Posterior cingulate gyrus (tissue), 11 donors: ENCODE measurements around the gene NRCAM.
A peak's percentile ranks its signal among the peaks of the same experiment; 100 is the strongest.

Source experiments
- DNase-seq, 10 donors: peaks; one replicate each; pipeline versions ENCODE4 v3.0.0 to v3.0.0-alpha.2; 2020 to 2021; ENCODE audit warnings: mixed read lengths in 3 of 10
- intact Hi-C: fragments of 100-400 bp; cut with DNase I; formaldehyde crosslinking; loops from one replicate; pipeline ENCODE4 v1.15.1; 2023

NRCAM gene

DNA sequence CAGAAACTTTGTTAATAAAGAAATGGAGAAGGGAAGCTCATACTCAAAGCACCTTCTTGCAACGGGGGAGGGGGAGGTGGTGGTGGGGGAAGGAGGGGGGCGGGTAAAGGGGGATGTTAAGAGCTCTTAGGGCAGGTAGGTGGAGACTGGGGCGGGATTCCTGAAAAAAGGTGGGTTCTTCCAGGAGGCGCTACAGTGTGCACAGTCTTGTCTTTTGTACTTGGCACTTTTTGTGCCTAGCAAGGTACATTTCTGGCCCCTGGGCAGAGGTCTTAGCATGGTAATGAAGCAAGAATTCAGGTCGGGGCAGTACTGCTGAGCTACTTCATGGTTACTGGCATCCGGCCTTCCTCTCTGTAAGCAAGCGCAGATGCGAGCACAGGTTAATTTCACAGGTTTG, 310.8 kb downstream of the NRCAM start:
- peak in 1 of 10 donors; percentile 47 for DNase-seq
- intact Hi-C loops = loop anchor here (5.0 to 10.0 kb wide), 2 partner anchors 38 to 401 kb away; partner anchors contain the start of gene CBLL1

DNA sequence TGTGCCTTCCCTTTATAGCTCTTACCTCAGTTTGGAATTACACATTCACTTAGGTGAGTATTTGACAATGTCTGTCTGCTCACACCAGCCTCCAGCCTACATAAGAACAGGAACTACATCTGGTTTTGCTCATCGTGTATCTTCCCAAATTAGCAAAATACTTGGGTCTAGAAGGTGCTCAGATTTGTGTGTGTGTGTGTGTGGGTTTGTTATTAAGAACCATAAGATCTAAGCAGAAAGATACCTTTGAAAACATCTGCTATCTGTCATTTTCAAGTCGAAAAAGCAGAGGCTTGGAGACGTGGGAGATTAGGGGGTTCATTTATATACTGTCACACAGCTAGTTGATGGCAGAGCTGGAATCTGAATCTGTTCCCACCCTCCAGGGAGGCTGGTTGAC, 311.3 kb downstream of the NRCAM start:
- intact Hi-C loops = loop anchor here (5.0 to 10.0 kb wide), 2 partner anchors 38 to 400 kb away; partner anchors contain the start of gene CBLL1
- no peak for DNase-seq

DNA sequence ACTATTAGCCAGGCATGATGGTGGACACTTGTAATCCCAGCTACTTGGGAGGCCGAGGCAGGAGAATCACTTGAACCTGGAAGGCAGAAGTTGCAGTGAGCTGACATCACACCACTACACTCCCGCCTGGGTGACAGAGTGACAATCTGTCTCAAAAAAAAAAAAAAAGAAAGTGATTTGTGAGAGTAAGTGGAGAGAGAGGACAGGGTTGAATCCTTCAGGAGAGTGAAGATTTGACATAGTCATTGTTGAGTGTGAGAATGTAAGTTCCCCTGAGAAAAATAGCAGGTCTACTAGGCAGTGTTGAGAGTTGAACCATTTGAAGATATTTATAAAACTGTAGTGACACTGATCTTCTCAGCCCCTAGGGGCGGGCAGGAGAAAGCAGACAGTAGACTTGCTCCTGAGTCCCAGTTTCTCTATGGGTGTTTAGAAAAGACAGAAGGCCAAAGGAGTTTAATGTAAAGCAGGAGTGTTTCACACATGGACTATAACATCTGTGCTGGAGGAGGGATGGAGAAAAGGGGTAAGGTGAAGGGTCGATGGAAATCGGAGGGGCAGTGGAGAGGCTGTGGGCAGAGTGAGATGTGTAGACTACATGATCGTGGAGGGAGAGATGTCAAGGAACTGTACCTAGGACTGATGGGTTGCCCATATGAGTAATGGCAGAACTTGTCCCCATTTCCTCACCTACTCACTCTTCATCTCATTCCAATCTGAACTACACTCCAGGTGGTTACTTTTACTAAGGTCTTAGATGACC, 312.4 kb downstream of the NRCAM start:
- intact Hi-C loops = loop anchor here (10.0 kb wide), 1 partner anchor 399 kb away; the partner anchor contains the start of gene CBLL1
- DNase-seq = no peak

DNA sequence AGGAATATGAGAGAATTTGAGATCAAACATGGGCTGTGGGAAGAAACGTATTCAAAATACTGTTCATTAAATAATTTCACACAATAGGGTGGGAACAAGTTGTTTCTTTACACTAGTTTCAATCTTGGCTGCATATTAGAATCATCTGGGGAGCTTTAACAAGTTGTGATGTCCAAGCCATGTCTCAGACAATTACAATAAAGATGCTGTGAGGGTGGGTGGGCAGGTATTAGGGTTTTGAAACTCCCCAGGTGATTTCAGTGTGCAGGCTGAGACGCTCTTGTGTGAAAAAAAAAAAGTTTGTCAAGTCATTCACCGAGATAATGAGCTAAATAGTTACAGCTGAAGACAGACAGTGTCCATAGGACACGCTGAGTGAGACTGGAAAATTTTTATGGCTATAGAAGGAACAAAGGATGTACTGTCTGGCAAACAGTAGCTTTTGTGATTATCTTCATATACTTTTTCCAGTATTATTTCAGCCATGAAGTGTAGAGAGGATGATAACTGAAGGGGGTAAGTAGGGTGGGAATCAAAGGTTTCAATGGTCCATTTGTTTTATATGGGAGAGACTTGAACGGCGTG, 313.5 kb downstream of the NRCAM start:
- intact Hi-C loops = loop anchor here (10.0 kb wide), 1 partner anchor 398 kb away; the partner anchor contains the start of gene CBLL1
- no peak for DNase-seq

DNA sequence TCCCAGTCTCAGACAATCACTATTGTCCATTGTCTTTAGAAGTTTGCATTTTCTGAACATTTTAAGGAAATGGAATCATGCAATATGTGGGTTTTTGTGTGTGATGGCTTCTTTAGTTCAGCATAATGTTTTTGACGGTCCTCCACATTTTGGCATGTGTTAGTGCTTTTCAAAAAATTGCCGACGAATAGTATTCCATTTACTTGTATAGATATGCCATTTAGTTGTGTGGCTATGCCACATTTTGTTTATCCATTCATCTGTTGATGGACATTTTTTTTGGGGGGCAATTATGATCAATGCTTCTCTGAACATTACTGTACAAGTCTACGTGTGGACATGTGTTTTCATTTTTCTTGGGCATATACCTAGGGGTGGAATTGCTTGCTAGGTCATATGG, 314.1 kb downstream of the NRCAM start:
- DNase-seq = no peak
- intact Hi-C loops = loop anchor here (10.0 kb wide), 1 partner anchor 397 kb away; the partner anchor contains the start of gene CBLL1

DNA sequence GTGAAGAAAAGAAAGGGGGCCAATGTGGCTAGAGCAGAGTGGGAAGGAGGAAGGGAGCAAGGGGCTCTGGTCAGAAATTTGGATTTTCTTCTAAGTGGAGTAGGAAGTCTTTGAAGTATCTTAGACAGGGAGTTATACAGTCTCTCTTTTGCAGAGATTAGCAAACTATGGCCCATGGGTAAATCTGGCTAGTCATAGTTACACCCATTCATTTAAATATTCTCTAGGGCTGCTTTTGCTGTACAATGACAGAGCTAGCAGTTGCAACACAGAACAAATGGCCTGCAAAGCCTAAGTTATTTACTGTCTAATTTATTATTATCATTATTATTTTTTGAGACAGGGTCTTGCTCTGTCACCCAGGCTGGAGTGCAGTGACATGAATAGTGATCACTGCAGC, 315.6 kb downstream of the NRCAM start:
- no peak for DNase-seq
- intact Hi-C loops = loop anchor here (10.0 kb wide), 1 partner anchor 396 kb away; the partner anchor contains the start of gene CBLL1

DNA sequence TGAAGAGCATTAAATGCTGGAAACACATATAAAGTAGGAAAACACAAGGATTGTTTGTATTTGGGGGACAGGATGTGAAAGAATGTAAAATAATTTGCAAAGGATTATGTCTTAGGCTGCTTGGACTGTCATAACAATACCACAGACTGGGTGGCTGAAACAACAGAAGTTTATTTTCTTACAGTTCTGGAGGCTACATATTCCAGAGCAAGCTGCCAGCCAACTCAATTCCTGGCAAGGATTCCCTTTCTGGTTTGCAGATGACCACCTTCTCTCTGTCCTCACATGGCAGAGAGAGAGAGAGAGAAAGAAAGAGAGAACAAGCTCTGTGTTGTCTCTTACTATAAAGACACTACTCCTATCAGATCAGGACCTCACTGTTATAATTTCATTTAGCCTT, 317.3 kb downstream of the NRCAM start:
- intact Hi-C loops = no loop called here

DNA sequence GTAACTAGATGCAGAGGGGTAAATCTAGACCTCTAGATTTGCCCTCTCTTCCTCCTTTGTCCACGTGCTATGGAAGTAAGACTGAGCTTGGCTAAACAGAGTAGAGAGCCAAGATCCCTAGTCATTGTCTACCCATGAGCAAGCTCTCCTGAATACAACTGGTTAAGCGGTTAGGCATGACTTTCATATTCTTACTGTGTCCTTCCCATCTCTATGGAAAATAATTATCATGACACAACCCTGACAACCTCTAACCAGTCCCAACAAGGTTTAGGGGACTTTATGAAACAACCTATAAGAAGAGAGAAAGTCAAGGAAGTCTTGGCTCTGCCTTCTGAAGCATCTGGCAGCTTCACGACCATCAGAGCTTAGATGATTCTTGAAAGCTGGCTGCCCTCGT, 318.2 kb downstream of the NRCAM start:
- no peak for DNase-seq
- intact Hi-C loops = no loop called here

More for the DNA sequence above, 317.3 kb downstream of the NRCAM start:
- DNase-seq = no peak

DNA sequence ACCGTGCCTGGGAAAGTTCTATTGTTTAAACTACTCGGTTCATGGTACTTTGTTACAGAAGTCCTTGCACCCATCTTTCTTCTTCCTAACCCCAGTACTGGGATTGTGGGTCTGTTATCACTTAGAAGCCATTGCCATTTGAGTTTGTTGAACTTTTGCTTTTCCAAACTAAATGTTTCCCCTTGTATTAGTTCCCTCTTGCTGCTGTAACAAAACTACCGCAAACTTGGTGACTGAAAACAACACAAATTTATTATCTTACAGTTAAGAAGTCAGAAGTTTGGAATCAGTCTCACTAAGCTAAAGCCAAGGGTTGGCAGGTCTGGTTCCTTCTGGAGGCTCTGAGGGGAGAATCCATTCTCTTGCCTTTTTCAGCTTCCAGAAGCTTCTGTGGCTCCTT, 319.2 kb downstream of the NRCAM start:
- intact Hi-C loops = no loop called here

DNA sequence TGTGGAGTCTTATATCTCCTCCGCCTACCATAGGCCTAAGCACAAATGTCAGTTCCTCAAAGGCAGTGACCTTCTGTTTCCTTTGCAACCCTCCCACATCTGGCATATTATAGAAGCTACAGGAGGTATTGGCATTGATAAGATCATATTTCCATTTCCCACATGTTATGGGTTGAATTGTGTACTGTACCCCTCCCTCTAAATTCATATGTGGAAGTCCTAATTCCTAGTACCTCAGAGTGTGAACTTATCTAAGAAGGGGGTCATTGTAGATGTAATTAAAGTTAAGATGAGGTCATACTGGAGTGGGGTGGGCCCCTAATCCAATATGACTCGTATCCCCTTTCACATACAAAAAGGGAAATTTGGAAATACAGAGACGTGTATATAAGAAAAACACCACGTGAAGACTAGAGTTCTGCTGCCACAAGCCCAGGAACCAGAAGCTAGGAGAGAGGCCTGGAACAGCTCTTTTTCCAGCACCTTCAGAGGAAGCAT, 320.0 kb downstream of the NRCAM start:
- intact Hi-C loops = no loop called here
- no peak for DNase-seq

More for the DNA sequence above, 319.2 kb downstream of the NRCAM start:
- no peak for DNase-seq

DNA sequence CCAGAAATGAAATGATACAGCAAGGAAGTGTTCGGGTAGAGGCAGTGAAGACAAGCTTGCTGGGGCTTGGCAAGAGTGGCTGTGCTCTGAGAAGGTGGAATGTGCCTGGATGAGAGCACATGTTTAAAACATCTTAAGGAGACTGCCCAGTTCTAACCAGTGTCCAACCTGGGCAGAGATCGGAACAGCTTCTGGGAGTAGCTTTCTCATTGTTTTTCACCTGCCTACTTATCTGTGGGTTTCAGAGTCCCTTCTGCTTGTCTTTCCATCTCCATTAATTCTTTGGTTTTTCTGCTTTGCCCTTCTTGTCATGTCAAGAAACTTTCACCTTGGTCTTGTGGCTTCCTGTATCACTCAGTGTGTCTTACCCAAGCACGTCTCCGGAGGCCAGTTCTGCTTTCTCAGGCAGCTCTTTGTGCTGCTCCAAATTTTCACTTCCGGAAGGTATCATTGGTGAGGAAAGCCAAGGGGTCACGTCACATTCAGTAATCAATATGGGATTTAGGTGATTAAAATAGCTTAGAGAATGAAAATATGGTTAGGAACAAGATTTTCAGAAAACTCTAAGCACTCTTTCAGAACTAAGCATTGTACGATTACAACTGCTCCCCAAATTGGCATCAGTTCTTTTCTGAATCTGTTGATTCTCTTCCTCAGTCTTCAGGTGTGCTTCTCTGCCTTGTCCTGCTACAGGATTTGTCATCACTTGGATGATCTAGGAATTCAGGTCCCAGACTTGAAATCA, 320.6 kb downstream of the NRCAM start:
- DNase-seq = no peak
- intact Hi-C loops = no loop called here

DNA sequence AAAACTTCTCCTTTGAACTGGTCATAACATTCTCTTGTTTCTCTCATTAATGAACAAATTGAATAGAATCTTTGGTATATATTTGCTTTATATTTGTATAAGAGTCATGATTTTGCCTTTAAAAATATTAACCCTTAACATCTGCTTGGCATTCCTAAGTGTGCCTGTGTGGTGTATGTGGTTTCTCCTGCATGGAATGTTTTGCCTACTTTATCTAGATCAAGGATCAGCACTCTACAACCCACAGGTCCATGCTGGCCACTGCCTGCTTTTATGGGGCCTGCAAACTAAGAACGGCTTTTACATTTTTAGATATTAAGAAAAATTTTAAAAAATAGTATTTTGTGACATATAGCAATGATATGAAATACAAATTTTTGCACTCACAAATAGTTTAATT, 321.8 kb downstream of the NRCAM start:
- intact Hi-C loops = no loop called here
- no peak for DNase-seq

DNA sequence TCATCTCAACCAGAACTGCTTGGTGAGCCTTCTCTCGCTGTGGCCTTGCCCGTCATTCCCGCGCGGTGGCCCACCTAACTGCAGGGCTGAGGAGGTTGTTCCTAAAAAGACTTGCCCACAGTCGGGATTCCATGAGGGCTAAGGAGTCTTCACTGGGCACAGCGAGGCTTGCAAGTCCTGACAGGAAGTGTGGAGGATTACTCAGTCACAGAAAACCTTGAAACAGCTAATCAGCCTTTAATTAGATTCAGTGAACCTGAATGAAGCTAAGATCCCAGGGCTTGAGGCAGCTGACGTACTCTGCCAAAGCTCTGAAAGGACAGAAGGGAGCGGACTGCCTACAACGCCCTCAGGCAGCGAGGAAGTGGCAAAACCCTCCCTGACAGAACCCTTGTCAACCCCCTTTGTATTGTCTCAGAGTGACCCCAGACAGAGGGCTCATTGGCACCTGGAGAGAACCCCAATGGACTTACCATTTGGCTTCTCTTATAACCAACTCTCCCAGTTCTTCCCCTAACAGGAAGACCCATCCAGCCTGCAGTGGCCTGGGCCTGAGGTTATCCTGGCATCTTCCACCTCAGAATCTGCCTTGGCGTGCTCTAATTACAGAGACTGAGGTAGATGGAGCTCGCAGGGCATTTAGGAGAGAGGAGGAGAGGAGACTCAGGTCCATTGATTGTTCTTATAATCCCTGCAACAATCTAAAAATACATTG, 323.5 kb downstream of the NRCAM start:
- peak in 2 of 10 donors; percentile 65 to 70 for DNase-seq
- intact Hi-C loops = no loop called here

DNA sequence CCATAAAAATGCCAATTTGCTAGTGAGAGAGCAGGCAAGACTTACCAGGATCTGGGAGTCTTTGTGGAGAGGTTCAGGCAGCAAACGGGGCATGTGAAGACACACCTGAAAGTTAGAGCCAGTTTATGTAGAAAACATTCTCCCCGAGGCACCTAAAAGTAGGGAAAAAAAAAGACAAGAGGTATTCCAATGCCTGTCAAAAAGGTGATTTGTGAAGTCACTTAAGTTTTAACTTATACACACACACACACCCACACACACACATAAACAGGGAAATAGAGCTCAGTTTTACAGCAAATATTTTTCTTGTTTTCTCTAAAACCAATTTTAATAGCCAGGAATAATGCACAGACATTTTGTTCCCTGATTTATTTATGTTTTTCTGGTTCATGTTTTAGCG, 326.0 kb downstream of the NRCAM start, which contains the start of gene LAMB4:
LAMB4 (minus strand) TSS at position 101 of the 400 bp plus-strand sequence. CDS start 7,197 bp downstream, outside the sequence.
- intact Hi-C loops = no loop called here
- no peak for DNase-seq

DNA sequence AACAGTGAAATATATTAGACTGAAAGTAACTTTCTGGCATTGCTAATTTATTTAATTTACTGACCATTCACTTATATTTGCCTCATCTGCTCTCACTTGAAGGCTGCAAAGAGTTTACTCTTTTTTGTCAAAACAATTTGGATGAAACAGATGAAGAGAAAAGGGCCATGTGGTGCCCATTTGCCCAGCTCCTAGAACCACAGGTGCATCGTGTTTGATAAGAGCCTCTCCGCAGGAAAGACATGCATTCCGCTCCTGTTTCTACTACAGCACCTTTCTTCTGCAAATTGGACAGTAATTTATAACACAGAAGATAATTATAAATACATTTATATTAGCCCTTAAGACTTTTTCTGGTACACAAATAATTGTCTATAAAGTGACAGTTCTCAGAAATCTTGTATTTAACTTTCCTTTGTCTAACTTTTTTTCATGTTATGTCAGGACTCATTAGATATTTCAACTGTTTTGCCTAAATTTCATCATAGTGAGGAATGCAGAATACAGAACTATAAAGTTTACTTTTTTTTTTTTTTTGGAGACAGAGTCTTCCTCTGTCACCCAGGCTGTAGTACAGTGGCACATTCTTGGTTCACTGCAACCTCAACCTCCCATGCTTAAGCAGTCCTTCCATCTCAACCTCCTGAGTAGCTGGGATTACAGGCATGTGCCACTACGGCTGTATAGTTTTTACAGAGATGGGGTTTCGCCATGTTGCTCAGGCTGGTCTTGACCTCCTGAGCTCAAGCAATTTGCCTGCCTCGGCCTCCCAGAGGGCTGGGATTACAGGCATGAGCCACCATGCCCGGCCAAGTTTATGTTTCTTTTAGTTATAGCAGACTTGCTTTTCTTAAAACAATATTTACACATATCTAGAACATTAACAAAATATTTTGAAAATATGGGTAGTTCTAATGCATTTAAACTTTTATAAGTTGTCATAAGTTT, 326.9 kb downstream of the NRCAM start:
- intact Hi-C loops = no loop called here
- DNase-seq = no peak

DNA sequence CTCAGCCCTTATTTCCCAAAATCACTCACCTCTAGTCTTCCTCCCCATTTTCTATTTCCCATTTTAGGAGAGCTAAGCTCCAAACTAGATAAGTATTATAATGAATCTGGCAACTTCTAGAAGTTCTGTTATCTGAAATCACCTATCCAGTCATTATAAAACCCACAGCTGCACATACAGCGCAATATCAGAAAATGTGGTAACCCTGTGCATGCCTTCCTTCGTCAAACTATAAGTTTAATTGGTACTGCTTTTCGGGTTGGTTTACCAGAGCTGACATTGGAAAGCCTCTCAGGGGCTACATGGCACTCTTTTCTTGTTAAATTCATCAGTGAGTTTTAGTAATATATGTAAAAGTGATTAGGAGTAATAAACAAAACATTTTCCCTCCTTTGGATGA, 327.7 kb downstream of the NRCAM start:
- intact Hi-C loops = no loop called here
- DNase-seq = no peak

DNA sequence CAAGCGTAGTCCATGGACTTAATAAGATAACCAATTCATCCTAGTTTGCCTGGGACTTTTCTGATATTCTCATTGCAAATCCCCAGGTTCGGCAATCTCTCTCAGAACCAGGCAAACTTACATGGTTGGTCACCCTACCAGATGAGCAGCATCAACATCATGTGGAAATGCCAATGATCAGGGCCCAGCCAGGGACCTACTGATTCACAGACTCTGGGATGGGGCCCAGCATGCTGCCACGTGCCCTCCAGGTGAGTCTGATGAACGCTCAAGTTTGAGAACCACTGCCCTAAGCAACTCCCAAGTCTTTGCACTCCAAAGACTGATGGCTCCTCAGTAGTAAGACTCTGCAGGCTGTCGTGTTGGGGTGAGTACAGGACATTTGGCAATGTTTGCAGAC, 328.8 kb downstream of the NRCAM start:
- DNase-seq = no peak
- intact Hi-C loops = no loop called here

DNA sequence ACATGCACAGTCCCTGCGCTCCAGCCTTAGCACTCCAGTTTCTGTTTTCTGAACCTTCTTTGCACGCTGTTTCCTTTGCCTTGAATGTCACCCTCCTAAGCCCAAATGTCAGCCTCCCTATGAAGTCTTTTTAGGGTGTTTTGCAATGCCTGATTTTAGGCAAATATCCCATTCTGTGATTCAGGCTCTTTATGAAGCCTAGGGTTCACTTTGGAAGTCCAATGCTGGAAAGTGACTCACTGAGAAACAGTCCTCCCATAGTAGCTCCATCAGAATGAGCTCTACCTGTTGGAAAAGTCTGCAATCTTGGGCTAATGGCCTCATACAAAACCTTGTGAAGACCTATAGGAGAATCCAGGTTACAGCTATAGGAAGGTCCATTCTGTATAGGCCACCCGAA, 331.4 kb downstream of the NRCAM start:
- no peak for DNase-seq
- intact Hi-C loops = no loop called here

DNA sequence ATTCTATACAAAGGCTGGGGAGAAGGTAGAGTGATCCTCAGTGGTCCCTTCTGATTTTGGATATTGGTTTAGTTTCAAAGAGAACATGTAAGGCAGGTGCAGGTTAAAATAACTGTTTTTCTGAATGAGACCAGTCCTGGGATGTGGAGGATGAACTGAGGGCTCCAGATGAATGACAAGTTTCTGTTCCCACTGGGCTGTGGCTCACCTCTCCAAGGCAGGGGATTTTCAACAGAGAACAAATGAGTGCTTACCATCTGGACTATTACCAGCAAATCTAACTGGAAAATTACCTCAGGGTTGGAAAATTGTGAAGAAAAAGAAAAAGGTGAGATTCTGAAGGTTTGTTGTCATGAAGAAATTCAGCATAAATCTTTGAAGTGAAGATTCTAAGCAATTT, 334.1 kb downstream of the NRCAM start:
- intact Hi-C loops = no loop called here
- DNase-seq = no peak
